Activated CD4-positive, alpha-beta T cell treated with anti-CD3 and anti-CD28 coated beads, Interleukin-2, Interleukin-4, amounts not matched to agents 100 ng/mL and 50 ng/mL, durations not matched to agents 16 hours and 8 hours (primary cell): Measurements from ENCODE around the gene GCKR.
A peak's percentile ranks its signal among the peaks of the same experiment; 100 is the strongest.

Experiments used
- DNase-seq: peaks from one replicate; pipeline ENCODE4 v3.0.0-alpha.2; 2020; ENCODE audit warnings: low spot score

GCKR gene, protein sequence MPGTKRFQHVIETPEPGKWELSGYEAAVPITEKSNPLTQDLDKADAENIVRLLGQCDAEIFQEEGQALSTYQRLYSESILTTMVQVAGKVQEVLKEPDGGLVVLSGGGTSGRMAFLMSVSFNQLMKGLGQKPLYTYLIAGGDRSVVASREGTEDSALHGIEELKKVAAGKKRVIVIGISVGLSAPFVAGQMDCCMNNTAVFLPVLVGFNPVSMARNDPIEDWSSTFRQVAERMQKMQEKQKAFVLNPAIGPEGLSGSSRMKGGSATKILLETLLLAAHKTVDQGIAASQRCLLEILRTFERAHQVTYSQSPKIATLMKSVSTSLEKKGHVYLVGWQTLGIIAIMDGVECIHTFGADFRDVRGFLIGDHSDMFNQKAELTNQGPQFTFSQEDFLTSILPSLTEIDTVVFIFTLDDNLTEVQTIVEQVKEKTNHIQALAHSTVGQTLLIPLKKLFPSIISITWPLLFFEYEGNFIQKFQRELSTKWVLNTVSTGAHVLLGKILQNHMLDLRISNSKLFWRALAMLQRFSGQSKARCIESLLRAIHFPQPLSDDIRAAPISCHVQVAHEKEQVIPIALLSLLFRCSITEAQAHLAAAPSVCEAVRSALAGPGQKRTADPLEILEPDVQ

DNA sequence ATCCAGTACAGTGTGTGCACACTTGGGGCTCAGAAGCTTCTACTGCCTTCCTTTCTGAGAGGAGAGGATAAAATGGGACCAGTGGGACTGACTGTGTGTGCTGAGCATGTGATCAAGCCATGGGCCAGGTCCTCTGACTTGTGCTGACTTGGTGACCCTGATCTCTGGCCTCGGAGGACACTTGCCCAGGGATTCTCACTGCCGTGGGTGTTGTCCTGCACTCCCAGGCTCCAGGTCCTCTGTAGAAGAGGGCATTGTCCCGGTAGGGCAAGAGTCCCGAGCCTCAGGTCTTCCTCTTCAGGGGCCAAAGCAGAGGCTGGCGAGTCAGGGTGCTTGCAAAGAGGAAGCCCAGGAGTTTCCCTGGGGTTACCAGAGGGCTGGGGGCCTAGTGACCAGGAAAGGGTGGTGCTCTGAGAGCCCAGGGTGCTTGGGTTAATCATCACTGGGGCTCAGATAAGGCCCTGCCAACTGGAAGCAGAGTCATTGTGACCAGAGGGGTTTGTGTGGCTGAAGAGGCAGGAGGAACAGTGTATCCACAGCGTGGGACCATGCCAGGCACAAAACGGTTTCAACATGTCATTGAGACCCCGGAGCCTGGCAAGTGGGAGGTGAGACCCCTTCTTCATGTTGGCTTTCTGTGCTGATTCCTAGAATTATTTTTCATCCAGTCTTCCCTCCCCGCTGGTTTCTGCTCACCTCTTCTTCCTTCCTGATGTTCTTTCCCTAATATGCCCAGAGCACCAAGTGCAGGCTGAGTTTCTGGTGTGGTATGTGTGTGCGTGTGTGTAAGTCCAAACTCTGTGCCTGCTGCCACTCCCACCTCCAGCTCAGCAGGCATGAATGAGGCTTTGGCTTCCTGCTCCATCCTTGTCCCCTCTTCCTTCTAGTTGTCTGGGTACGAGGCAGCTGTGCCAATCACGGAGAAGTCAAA is at the start of gene GCKR:
Gene GCKR (plus strand): TSS at position 483 of the 931 bp plus-strand sequence. CDS start 66 bp downstream, at position 549.
- no peak for DNase-seq

DNA sequence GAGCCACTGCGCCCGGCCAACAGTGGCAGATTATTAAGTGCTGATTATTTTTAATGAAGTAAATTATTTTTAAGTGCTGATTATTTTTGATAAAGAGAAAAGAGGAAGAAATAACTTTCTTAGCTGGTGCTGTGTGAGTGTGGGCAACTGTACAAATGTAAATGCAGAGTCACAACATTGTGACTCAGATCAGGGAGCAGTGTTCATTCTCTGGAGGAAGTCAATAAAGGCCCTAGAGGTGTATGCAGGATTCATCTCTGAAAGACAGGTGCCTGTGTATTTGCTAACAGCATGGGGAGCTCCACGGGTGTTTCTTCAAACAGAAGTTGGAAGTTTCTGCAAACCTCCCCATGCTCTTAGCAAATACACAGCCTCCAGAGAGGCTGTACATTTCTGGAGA is 48.3 kb upstream of the GCKR start:
- no peak for DNase-seq

DNA sequence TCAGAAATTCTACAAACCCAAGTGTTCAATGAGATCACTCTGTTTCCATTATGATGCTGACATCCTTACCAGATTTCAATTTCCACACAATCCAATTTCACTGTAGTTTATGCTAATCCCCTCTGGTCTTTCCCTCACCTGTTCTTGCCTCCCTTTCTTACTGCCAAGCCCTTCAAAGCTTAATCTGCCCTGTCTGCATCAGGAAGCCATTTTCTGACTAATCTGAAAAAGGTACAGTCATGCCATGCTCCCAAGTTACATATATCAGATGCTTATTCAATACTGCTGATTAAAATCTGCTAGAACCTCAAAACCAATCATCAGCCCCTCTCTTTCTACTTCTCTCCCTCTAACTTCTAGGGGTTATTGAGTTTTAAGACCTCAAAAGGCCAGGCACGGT is 45.5 kb upstream of the GCKR start:
- DNase-seq, result peak; percentile 30

DNA sequence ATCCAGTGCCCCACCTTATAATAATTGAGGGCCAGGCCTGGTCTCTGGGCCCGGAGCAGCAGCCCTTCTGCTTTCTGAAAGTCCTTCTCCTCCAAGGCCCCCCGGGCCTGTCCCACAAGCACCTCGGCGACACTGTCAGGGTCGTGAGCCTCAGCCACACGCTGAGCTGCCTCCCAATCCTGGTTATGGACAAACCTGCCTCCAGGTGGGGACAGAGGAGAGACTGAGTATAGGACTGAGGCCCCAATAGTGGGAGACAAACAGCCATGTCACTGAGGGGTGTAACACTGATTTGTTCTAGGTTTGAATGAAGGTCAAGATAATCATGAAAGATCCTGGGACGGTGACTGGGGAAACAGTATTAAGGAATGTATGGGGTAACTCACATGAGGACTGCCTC is 42.7 kb upstream of the GCKR start:
- DNase-seq, result no peak

DNA sequence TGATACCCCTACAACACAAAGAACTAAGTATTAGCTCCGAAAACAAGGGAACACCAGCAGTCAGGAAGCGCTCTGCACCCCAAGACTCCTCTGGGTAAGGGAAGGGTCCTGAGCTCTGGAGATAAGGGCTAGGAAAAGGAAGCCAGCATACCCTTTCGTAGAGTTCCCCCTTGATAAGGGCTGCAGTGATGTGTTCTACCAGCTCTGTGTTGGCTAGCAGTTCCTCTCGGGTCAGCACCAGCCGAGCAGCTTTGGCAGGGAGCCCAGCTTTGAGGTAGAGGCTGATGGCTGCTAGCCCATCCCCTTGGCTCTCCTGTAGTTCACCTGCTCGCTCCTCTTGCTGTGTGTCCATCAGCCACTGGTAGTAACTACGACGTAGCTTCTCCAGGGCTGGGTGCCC is 35.5 kb upstream of the GCKR start:
- DNase-seq, result no peak

DNA sequence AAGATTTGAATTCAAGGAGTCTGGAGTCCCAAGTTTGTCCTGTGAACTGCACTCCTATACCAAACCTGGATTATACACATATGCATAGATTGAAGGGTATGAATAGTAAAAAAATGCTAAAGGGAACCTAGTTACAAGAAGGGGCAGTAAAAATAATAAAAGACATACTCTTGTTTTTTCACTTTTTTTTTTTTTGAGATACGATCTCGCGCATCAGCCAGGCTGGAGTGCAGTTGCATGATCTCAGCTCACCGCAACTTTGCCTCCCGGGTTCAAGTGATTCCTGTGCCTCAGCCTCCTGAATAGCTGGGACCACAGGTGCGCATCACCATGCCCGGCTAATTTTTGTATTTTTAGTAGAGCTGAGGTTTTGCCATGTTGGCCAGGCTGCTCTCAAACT is 32.2 kb upstream of the GCKR start:
- DNase-seq, result no peak

DNA sequence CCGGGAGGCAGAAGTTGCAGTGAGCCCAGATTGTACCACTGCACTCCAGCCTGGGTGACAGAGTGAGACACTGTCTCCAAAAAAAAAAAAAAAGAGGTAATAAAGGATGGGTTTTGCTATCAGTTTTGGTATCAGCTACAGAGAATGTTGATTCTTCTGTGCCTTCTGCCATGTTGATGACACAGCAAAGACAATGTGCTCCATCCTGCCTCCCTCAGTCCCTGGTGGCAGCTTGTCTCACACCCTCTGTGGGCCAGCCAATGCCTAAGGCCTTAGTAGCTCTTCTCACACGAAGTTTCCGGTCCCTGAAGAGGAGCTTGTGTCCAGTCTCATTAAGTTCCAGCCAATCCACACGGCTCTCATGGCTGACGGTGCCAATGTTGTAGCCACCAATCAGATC is 24.7 kb upstream of the GCKR start:
- DNase-seq, result no peak

DNA sequence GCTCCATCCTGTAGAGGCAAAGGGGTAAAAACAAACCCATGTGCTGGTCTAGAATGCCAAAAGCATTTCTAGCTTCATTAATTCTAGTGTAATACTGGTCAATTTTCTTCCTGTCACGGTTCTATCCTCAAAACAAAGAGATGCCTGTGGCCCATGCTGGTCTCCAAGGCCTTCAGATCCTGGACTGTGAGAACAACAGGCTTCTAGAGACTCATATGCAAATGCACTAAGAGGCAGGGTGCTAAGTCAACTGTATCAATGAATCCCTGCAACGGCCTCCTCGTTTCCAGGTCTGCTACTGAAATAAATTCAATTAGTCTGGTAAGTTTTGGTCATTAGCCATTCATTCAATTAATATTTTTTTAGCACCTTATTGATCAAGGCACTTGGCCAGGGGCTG is 11.1 kb upstream of the GCKR start:
- no peak for DNase-seq

DNA sequence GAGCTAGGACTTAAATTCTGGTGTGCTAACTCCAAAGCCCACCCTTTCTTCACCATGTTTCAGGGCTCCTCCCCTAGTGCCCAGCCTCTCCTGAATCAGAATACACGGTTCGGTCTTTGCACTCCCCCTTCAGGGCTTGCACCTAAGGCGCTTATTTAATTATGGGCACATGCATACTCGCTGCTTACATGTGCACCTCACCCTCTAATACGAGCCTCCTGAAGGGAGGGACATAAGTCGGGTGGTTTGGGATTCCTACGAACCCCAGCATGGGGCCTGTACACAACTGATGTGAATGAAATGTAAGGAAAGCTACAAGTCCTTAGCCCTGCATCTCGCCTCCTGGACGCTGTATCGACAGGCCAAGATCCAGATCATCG is 7.5 kb upstream of the GCKR start:
- DNase-seq, result no peak

DNA sequence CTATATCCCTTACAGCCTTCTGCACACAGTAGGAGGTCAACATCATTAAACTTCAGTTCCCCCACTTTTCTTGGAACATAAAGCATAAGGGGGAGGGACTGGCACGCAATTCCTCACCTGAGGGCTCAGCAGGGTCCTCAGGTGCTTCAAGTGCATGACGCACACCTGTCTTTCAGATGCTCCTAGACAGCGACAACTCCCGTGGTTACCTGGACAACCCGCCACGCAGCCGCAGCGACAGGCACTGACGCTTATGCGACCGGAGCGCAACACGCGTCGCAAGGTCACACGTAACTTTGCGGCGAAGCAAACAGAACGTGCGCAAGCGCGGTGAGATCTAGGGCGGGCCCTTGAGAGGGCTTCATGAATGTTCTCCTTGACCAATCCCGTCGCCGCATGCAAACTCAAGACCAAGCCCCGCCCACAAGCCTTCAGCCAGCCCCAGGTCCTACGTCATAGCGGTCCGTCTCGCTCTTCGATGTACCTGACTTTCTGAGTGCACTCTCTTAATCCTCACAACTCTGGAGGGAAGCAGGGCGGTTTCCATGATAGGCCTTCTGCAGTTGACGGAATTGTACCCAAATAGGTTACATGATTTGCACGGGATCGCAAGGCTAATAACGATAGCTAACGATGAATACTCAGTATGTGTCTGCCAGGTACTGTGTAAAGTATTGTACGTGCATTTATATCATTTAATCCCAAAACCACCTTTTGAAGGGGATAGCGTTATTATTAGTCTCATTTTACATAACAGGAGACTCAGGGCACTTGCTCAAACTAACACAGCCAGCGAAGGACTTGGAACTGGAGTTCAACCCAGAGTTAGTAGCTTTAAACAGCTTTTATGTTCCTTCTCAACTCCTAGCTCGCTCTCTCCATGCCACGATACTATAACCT is 6.9 kb upstream of the GCKR start, which contains the start of gene IFT172:
Gene IFT172 (minus strand): TSS at position 246 of the 900 bp plus-strand sequence. CDS start 90 bp downstream, at position 156.
- DNase-seq, result peak; percentile 99

DNA sequence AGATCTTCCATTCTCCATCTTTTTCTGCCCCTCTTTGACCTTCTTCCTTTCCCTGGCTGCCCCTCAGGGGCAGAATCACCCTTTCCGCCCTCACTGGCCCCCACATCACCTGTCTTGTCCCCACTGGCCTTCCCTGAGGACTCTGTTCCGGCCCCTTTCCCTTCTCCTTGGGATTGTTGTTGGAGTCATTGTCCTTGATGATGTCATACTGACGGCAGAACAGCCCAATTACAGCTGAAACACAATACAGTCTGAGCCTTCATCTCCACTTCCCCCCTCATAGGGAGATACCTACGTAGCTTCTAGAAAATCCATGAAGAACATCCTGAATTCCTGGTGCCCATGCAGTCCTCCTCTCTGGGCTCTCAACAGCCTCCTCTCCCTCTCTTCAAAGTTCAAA is 4.1 kb upstream of the GCKR start:
- no peak for DNase-seq

DNA sequence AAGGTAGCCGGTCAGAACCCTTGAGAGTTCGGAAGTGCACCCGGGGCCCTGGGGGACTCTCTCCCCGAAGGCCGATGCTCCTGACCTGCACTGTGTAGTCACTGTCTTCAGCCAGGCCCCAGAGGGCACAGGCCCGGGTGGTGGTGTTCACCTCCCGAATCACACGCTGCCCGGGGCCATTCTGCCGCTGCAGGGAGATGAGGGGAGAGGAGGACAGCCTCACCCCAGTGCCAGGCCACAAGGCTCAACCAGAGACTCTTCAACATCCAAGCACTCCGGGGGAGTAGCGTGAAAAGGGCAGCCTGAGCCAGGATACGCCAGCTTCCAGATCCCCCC is 2.7 kb upstream of the GCKR start:
- no peak for DNase-seq

DNA sequence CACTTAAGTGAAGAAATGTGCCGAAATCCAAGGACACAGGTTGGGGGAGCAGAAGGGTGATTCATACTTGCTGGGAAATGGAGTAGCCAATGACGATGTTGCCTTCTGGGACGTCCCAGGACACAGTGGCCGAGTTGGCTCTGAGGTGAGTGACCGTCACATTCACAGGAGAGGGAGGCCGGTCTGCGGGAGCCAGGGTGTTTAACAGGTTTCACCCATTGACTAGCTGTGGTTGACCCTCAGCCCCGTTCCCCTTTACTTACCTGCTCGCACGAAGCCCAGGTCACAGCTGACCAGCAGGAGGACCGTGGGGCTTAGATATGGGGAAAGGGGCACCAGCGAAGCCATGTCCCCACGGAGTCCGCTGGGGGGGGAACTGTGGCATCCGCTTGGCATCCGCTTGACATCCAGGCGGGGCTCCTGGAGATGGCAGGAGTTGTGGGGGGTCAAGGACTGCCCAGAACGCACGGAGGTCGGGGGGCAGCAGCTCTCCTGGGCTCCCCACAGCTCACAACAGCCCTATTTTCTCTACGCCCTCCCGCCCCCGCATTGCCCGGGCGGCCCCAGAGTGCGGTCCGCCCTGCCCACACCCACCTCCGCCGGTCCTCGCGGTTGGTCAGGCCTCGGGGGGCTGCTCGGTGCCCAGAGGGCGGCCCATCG is 2.2 kb upstream of the GCKR start:
- DNase-seq, result no peak

DNA sequence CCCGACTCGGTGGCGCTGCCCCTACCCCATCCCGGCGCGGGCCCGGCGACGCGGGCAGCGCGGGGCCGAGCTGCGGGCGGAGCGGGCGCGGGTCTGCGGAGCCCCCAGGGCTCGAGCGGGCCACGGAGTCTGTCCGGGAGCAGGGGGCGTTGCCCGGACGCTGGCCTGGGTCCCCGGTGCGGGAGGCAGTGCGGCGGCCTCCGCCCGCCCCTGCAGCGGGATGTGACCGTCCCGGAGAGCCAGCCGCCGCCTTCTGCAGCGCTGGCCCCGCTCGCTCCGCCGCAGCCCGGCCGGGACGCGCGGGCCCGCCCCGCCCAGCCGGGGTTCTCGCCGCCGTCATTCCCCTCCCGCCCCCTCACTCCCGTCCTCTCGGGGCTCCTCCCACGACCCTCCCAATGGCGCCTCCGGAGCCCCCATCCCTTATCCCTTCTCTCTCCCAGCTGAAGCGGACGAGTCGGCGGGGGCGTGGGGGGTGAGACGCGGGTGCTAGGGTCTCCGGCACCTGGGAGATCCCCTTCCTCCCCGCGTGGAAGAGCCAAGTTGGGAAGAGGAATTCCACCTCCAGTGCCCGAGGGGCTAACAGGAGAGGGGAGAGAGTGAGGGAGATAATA is 1.6 kb upstream of the GCKR start, which contains the start of gene FNDC4:
Gene FNDC4 (minus strand): TSS at position 257 of the 611 bp plus-strand sequence. CDS start 521 bp downstream, outside the sequence.
- no peak for DNase-seq

DNA sequence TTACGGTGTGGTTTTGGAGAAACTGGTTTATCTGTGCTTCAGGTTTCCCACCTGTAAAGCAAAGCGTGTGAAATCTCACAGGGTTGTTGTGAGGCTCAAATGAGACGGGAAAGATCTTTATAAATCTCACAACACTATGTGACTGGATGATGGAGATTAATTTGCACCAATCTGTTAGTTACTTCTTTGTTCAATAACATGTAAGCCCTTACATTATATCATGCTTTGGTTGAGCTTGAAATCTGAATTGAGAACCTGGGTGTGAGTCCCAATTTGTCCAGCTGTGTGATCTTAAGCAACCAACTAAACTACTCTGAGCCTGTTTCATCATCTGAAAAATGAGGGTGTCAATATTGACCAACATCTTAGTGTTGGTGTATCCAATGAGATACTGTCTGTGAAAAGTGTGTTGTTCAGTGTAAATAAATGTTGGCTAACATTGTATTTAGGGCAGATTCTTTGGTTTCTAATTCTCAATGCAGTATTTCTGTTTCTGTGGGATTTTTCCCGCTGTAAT is 741 bp upstream of the GCKR start:
- no peak for DNase-seq

DNA sequence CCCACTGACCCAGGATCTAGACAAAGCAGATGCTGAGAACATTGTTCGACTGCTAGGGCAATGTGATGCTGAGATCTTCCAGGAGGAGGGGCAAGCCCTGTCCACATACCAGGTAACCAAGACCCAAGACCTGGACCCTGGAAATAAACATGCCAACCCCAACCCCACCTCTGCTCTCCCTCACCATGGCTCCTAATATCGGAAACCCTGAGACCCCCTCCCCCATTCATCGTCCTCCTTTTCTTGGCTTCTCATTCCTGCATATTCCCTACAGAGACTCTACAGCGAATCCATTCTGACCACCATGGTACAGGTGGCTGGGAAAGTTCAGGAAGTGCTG is 619 bp downstream of the GCKR start:
- DNase-seq, result no peak

DNA sequence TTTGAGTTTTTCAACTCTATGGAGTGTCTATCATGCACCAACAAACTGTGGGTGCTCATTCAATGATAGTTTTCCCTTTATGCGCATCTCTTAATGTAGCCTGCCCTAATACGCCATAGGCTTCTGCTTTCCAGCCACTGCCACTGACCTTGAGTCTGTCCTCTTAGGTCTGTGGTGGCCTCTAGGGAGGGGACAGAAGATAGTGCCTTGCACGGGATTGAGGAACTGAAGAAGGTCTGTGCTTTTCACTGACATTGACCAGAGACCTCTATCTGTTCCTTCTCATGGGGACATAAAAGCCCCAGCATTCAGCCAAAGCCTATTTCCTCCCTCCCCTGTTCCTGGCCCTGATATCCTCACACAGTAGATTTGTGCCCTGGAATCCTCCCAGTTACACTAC is 2.3 kb downstream of the GCKR start:
- DNase-seq, result no peak

DNA sequence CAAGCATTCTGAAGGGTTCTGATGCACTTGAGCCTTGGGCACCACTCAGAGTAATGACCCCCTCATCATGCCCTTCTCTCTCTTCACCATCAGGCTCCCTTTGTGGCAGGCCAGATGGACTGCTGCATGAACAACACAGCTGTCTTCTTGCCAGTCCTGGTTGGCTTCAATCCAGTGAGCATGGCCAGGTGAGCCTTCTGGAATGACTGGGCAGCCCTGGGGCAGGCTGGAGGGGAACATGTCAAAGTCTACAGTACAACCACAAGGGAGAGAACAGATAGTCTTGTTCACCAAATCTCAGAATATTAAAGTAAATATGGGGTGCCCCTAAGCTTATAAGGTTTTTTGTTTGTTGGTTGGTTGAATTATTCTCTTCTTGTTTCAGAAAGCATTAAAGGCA is 4.4 kb downstream of the GCKR start:
- DNase-seq, result no peak

DNA sequence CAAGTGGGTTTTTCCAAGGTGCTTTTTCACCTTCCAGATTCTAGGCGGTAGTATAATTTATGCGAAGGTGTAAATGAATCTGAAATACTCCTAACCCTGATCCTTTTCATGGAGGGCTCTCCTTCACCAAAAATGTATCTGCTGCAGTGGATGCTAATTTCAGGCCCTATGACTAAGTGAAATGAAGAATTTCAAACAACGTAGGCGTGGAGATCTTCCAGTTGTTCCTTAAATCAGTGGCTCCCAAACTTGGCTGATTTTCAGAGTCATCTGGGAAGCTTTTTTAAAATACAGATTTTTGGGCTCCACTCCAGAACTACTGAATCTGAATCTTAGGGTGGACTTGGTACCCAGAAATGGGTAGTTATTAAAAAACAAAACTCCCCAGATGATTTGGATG is 5.5 kb downstream of the GCKR start:
- no peak for DNase-seq

DNA sequence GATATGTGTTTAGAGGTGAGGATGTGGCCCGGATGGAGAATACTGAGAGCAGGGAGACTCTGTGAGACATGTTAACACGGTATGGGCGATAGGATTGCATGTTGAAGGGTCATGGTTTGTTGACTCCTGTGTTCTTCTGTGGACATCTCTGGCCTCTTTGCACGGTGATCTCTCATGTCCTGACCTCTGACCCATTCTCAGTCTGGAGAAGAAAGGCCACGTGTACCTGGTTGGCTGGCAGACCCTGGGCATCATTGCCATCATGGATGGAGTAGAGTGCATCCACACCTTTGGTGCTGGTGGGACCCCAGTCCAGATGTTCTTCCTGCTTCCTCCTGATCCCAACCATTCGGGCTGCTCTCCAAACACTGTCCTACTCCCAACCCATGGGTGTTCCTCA is 9.9 kb downstream of the GCKR start:
- no peak for DNase-seq

DNA sequence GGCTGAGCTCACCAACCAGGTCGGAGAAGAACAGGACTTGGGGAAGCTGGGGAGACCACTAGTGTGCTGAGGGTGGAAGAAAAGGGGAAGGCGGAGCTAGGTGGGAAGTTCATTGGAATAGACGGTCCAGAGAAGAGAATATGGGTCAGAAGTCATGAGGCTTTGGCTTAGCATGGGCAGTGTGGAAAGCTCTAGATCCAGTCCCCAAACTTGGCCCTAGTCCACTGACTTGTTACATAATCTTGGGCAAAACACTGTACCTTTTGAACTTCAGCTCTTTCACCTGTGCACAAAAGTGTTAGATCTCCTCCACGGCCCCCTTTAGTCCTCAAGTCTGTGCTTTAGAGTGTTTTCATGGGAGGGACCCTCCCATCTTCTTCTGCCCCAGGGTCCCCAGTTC is 10.7 kb downstream of the GCKR start:
- no peak for DNase-seq
